Liver (tissue), 3 donors: ENCODE data around the gene ABCC9.

Experiments used
- RXRA ChIP-seq, 2 donors: IDR thresholded peaks; 2 replicates each; pipeline ENCODE4 v1.6.1; 2017 to 2018; ENCODE audit warnings: antibody characterized with exemption in 2 of 2, mild to moderate bottlenecking in 1 of 2
- YY1 ChIP-seq: IDR thresholded peaks from 2 replicates; pipeline ENCODE4 v1.6.1; 2016; ENCODE audit warnings: antibody characterized with exemption, mild to moderate bottlenecking
- TF ChIP-seq, protein P1 (sequence below): fragments of 150-350 bp; IDR thresholded peaks from 2 replicates; pipeline ENCODE4 v1.5.1; 2017; ENCODE audit warnings: improper control_type of control experiment, low read depth, low read length; ENCODE audit not compliant: missing input control
- donor health status: healthy.
- donor health status: healthy.

DNA sequence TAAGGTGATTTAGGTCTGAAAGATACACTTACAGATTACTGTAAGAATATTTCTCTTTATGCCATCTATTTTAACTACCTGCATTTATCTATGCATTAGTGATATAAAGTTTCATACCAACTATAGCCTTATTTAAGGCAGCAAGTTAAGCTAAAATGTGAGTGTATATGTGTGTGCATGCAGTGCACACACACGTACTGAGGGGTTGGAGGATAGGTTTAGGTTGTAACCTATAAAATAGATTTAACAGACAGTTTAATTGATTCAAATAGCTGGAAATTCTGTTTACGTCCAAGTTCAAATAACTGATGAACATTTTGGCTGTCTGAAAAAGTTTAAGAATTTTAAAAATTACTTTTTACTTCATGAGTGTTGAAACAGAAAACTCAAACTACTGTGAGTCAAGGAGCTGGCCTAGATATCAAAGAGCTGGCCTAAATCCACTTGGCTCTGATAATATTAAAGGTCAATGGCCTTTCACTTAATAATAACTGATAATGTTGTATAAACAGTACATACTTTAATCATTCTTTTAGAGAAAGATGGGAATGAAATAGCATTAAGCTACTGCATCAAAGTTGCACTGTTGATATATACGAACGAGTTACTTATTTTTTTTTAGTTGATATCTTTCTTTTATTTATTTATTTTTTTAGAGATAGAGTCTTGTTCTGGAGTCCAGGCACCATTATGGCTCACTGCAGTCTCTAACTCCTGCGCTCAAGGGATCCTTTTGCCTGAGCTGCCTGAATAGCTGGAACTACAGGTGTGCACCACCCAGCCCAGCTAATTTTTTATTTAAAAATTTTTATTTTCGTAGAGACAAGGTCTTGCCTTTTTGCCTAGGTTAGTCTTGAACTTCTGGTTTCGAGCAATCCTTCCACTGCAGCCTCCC is 152.9 kb downstream of the ABCC9 start:
- TF ChIP-seq RXRA (IDR thresholded peaks at IDR 0.05) (peak; percentile 81 to 85), YY1 (peak; percentile 13)
- TF ChIP-seq, protein P1, sequence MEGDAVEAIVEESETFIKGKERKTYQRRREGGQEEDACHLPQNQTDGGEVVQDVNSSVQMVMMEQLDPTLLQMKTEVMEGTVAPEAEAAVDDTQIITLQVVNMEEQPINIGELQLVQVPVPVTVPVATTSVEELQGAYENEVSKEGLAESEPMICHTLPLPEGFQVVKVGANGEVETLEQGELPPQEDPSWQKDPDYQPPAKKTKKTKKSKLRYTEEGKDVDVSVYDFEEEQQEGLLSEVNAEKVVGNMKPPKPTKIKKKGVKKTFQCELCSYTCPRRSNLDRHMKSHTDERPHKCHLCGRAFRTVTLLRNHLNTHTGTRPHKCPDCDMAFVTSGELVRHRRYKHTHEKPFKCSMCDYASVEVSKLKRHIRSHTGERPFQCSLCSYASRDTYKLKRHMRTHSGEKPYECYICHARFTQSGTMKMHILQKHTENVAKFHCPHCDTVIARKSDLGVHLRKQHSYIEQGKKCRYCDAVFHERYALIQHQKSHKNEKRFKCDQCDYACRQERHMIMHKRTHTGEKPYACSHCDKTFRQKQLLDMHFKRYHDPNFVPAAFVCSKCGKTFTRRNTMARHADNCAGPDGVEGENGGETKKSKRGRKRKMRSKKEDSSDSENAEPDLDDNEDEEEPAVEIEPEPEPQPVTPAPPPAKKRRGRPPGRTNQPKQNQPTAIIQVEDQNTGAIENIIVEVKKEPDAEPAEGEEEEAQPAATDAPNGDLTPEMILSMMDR: no peak
